K562 (cell line): ENCODE measurements around the gene COMMD2. TPM values are rescaled to one million over a fixed set of nuclear protein-coding genes. Genes with fewer than 3 reads are reported as not detected.

Source experiments
- ATAC-seq: fragments of 200-7000 bp; cut with Tn5 transposase; 3 replicates; pipeline ENCODE4 v1.9.1; 2020; ENCODE audit warnings: moderate library complexity
- BruUV-seq: library from RNA; stranded (reverse); fragments of 400-500 nt; replicated peaks from 2 replicates; lab custom pipeline; 2021; lab: Mats Ljungman, UMichigan
- CTCF ChIA-PET: fragments of 300-600 bp; formaldehyde crosslinking; extraction: SDS; loops from one replicate; lab custom pipeline; 2021; ENCODE audit warnings: low intra/inter-chr PET ratio; lab: Yijun Ruan, JAX
- POLR2A ChIA-PET: fragments of 300-600, 350-650 bp; sonication (Branson Sonifier 250); formaldehyde crosslinking; extraction: SDS; loops from one replicate; lab custom pipeline; 2021; ENCODE audit warnings: antibody characterized with exemption, inconsistent platforms; lab: Yijun Ruan, JAX
- DNase-seq, 4 experiments: peaks; one replicate each; pipeline versions ENCODE4 v3.0.0 to v3.0.0-alpha.2; 2011 to 2018; ENCODE audit warnings: low spot score in 3 of 4, mixed read lengths in 3 of 4; ENCODE audit errors: extremely low read depth in 1 of 4
- FAIRE-seq: peaks from 2 replicates; lab custom pipeline; 2011; peaks lifted over from hg19 to GRCh38; lab: Jason Lieb, UNC
- H2AFZ ChIP-seq: 2 replicates; pipeline ENCODE4 v1.6.0; 2011; ENCODE audit warnings: low read depth, low read length, control low read depth, inconsistent platforms
- H3K27ac ChIP-seq: fragments of 200-600 bp; 3 replicates; pipeline ENCODE4 v1.8.0; 2011; ENCODE audit warnings: low read depth, mild to moderate bottlenecking, control low read depth, inconsistent platforms, low read length, moderate library complexity, mixed read lengths; ENCODE audit errors: extremely low read depth
- H3K27me3 ChIP-seq, 2 experiments: fragments of 300-600 bp in 1 of 2; 2 replicates in 1 of 2; 3 replicates in 1 of 2; pipeline versions ENCODE4 v1.6.0 to v1.8.0; 2011; ENCODE audit warnings: inconsistent platforms in 2 of 2, low read length in 2 of 2, mild to moderate bottlenecking in 1 of 2, mixed read lengths in 1 of 2, moderate library complexity in 1 of 2; ENCODE audit not compliant: control insufficient read depth in 2 of 2, insufficient read depth in 2 of 2
- H3K36me3 ChIP-seq: fragments of 300-600 bp; 3 replicates; pipeline ENCODE4 v1.8.0; 2011; ENCODE audit warnings: mild to moderate bottlenecking, low read length, inconsistent platforms; ENCODE audit not compliant: control insufficient read depth, insufficient read depth
- H3K4me1 ChIP-seq, 2 experiments: fragments of 200-600 bp in 1 of 2; replicated peaks in 1 of 2; 2 replicates in 1 of 2; 3 replicates in 1 of 2; pipeline versions ENCODE4 v1.5.1 to v1.8.0; 2011; ENCODE audit warnings: inconsistent platforms in 2 of 2, low read length in 2 of 2, mild to moderate bottlenecking in 1 of 2, mixed read lengths in 1 of 2, moderate library complexity in 1 of 2; ENCODE audit not compliant: control insufficient read depth in 2 of 2, insufficient read depth in 2 of 2
- H3K4me2 ChIP-seq: 2 replicates; pipeline ENCODE4 v1.6.1; 2011; ENCODE audit warnings: low read length, control low read depth, inconsistent platforms, mixed read lengths; ENCODE audit not compliant: insufficient read depth
- H3K4me3 ChIP-seq: fragments of 200-600 bp; sonication (generic), shearing (Covaris generic); 2 replicates; pipeline ENCODE4 v1.5.1; 2016; ENCODE audit warnings: control low read depth, inconsistent platforms
- H3K79me2 ChIP-seq: fragments of 200-600 bp; 3 replicates; pipeline ENCODE4 v1.8.0; 2011; ENCODE audit warnings: low read length, inconsistent platforms; ENCODE audit not compliant: control insufficient read depth, insufficient read depth
- H3K9ac ChIP-seq, 2 experiments: 2 replicates each; pipeline versions ENCODE4 v1.6.0 to v1.6.1; 2011; ENCODE audit warnings: low read depth in 2 of 2, low read length in 2 of 2, control low read depth in 1 of 2, inconsistent platforms in 1 of 2, mild to moderate bottlenecking in 1 of 2, mixed read lengths in 1 of 2; ENCODE audit not compliant: insufficient read depth in 1 of 2
- H3K9me1 ChIP-seq: one replicate; pipeline ENCODE4 v1.6.0; 2011; ENCODE audit warnings: inconsistent platforms, mild to moderate bottlenecking, low read length, moderate library complexity; ENCODE audit not compliant: control insufficient read depth, insufficient read depth
- H3K9me3 ChIP-seq: replicated peaks from 2 replicates; pipeline ENCODE4 v1.5.1; 2011; ENCODE audit warnings: low read depth, low read length, inconsistent platforms; ENCODE audit not compliant: control insufficient read depth, insufficient read depth
- H4K20me1 ChIP-seq: replicated peaks from 2 replicates; pipeline ENCODE4 v1.6.1; 2011; ENCODE audit warnings: low read length, inconsistent platforms, mixed read lengths; ENCODE audit not compliant: control insufficient read depth, insufficient read depth
- ADNP ChIP-seq: fragments of 200-800 bp; sonication (Bioruptor generic); IDR thresholded peaks from 2 replicates; pipeline ENCODE4 v1.6.1; 2016; ENCODE audit warnings: missing genetic modification characterization, missing compliant biosample characterization
- BRF1 ChIP-seq: IDR thresholded peaks from 3 replicates; pipeline ENCODE4 v1.6.1; 2011; ENCODE audit warnings: borderline replicate concordance, mild to moderate bottlenecking; ENCODE audit not compliant: insufficient read length; ENCODE audit errors: extremely low read depth
- CTCFL ChIP-seq: IDR thresholded peaks from 2 replicates; pipeline ENCODE4 v1.6.1; 2011; ENCODE audit warnings: borderline replicate concordance, low read depth, mild to moderate bottlenecking, moderate library complexity, low read length; ENCODE audit not compliant: insufficient read depth, poor library complexity, severe bottlenecking
- EP400 ChIP-seq: fragments of 450-650 bp; IDR thresholded peaks from 2 replicates; pipeline ENCODE4 v1.6.1; 2017; ENCODE audit warnings: antibody characterized with exemption, mild to moderate bottlenecking, moderate library complexity
- PBX2 ChIP-seq, 2 experiments: IDR thresholded peaks in 1 of 2; conservative IDR thresholded peaks in 1 of 2; 2 replicates each; pipeline ENCODE4 v1.6.1; 2016; ENCODE audit warnings: low read depth in 2 of 2, mild to moderate bottlenecking in 1 of 2, missing compliant biosample characterization in 1 of 2, missing genetic modification characterization in 1 of 2, moderate library complexity in 1 of 2
- PKNOX1 ChIP-seq: fragments of 450-650 bp; IDR thresholded peaks from 2 replicates; pipeline ENCODE4 v1.6.1; 2016
- PRDM10 ChIP-seq: fragments of 450-650 bp; IDR thresholded peaks from 2 replicates; pipeline ENCODE4 v1.6.1; 2018; ENCODE audit not compliant: partially characterized antibody
- TEAD4 ChIP-seq, 2 experiments: sonication (generic) in 1 of 2; formaldehyde crosslinking in 1 of 2; IDR thresholded peaks; 2 replicates each; pipeline versions ENCODE4 v1.6.1 to v1.8.0; 2012 to 2022; ENCODE audit warnings: borderline replicate concordance in 1 of 2, inconsistent platforms in 1 of 2, low read length in 1 of 2, mild to moderate bottlenecking in 1 of 2, missing genetic modification reagents in 1 of 2
- WGBS: fragments of 100-300 bp; shearing (Covaris generic); methylation state at CpG from one replicate; pipeline ENCODE4 v1.1.6; 2016; ENCODE audit warnings: low coverage, mixed read lengths; ENCODE audit not compliant: insufficient coverage; ENCODE audit errors: missing lambda C conversion rate; 5-methylcytosine and 5-hydroxymethylcytosine counted together
- in situ Hi-C: fragments of 300-500 bp; cut with MboI; formaldehyde crosslinking; loops from 4 replicates; pipeline ENCODE4 v1.15.0; 2018; ENCODE audit warnings: inconsistent platforms, mixed read lengths
- intact Hi-C: fragments of 100-400 bp; cut with micrococcal nuclease; formaldehyde crosslinking; loops from 2 replicates; pipeline ENCODE4 v1.14.2; 2022
- polyA plus RNA-seq, 8 experiments: library from polyadenylated mRNA; depleted of rRNA in 4 of 8; stranded (reverse) in 5 of 8; unstranded in 3 of 8; fragments of >200 nt; fragmentation: Nextera tagmentation in 2 of 8; fragmentation: Illumina TruSeq in 1 of 8; extraction: Ambion mirVana in 2 of 8; extraction: Trizol in 1 of 8; gene quantifications; 2 replicates each; pipeline versions ENCODE4 v1.2.1 to v1.2.3, GENCODE V29; 2011 to 2014; ENCODE audit warnings: inconsistent platforms in 1 of 8, missing spikeins in 1 of 8
- total RNA-seq, 7 experiments: library from RNA; depleted of rRNA in 6 of 7; stranded (reverse); fragments of >200 nt in 6 of 7; fragmentation: Illumina TruSeq in 2 of 7; extraction: Trizol in 2 of 7; gene quantifications; 2 replicates each; pipeline versions ENCODE4 v1.2.1 to v1.2.3, GENCODE V29; 2011 to 2021; ENCODE audit warnings: low replicate concordance in 1 of 7

COMMD2 gene
- total and polyA plus RNA-seq, 9 of the 15 experiments (the other 6 are each of a cell fraction or from before 2014, with no cell fraction given) = 25.8 to 102 (median 41.8) TPM

GRCh38 chr3:149771652-149772271, 19.5 kb upstream of the COMMD2 start:
- Histone ChIP-seq H3K4me2 (no peak overlapping the region), H3K4me3 (no peak overlapping the region), H3K79me2 (no peaks in the 10 kb centered on the region), H3K27me3 (peaks cover 4 to 13% of the 10 kb centered on the region in 2 experiments; a peak in 3 of 5 replicates), H3K9ac (no peak overlapping the region), H3K9me3 (no peaks in the 10 kb centered on the region), H3K36me3 (no peaks in the 10 kb centered on the region), H4K20me1 (no peaks in the 10 kb centered on the region), H3K9me1 (no peaks in the 10 kb centered on the region), H3K4me1 (no peaks in the 10 kb centered on the region), H2AFZ (no peak overlapping the region), H3K27ac (no peak overlapping the region)
- WGBS = 13% methylated on average over 7 of the region's 8 CpGs
- FAIRE-seq = peak; percentile 66
- ChIA-PET POLR2A (interaction anchor here (0.6 to 1.0 kb wide), 3 partner anchors 48 to 225 kb away, joined by 3 to 4 read pairs (median 4); no protein-coding TSS in a partner anchor), CTCF (interaction anchor here (0.7 to 1.0 kb wide), 2 partner anchors 153 to 278 kb away, joined by 3 to 5 read pairs; no protein-coding TSS in a partner anchor)
- BruUV-seq = no TSS peak
- in situ Hi-C loops (no loop called here), intact Hi-C loops (loop anchor here (1.0 to 2.0 kb wide), 2 partner anchors 203 to 259 kb away; no protein-coding TSS in a partner anchor)
- DNase-seq = peak; percentile 55 to 63 (median 57)
- peak; percentile 92 for ATAC-seq
- TF ChIP-seq TEAD4 (IDR thresholded peaks at IDR 0.05; ENCODE audit: low read length) (no peak), TEAD4 (CRISPR knock-in tag; IDR thresholded peaks at IDR 0.05; ENCODE audit: borderline replicate concordance) (no peak), PRDM10 (no peak), PKNOX1 (peak; percentile 79), CTCFL (peak; percentile 4), ADNP (no peak), PBX2 (CRISPR knock-in tag; IDR thresholded peaks at IDR 0.05; ENCODE audit: low read depth) (no peak), PBX2 (tag; conservative IDR thresholded peaks at IDR 0.05; ENCODE audit: low read depth) (peak; percentile 42; the same call in 1 of the 2 replicates), EP400 (no peak), BRF1 (no peak)
